GM23338 (cell line): Measurements from ENCODE around the gene LRRC19. TPM values are rescaled to one million over a fixed set of nuclear protein-coding genes. Genes with fewer than 3 reads are reported as not detected.

Experiments used
- CREB1 ChIP-seq: fragments of 250-450 bp; sonication (Bioruptor Pico); IDR thresholded peaks from 2 replicates; pipeline ENCODE4 v1.5.0; 2020; ENCODE audit warnings: low read depth, mild to moderate bottlenecking, moderate library complexity
- ZNF462 ChIP-seq: fragments of 250-450 bp; sonication (Bioruptor Pico); IDR thresholded peaks from 2 replicates; pipeline ENCODE4 v1.5.0; 2020; ENCODE audit warnings: mild to moderate bottlenecking, moderate library complexity
- polyA plus RNA-seq: library from polyadenylated mRNA; unstranded; fragments of >200 nt; fragmentation: Nextera tagmentation; extraction: Ambion mirVana; gene quantifications from 2 replicates; pipeline ENCODE4 v1.2.1, GENCODE V29; 2016
- total RNA-seq: library from RNA; depleted of rRNA; stranded (reverse); fragments of >200 nt; shearing (Covaris generic); gene quantifications from 2 replicates; pipeline ENCODE4 v1.2.3, GENCODE V29; 2014
- TF ChIP-seq, protein P1 (sequence below): IDR thresholded peaks from one replicate; pipeline ENCODE4 v1.6.1; 2018; ENCODE audit warnings: antibody characterized with exemption; ENCODE audit not compliant: unreplicated experiment

Gene LRRC19
- total and polyA plus RNA-seq, 2 experiments from 2014 or later, result 0.71 TPM; not detected in 1

GRCh38 chr9:26946753-26947727, 58.4 kb downstream of the LRRC19 start, which contains the start of gene PLAA (continued):
- TF ChIP-seq ZNF462 (CRISPR knock-in tag) (no peak), CREB1 (CRISPR knock-in tag) (peak; percentile 96)
- TF ChIP-seq, protein P1, sequence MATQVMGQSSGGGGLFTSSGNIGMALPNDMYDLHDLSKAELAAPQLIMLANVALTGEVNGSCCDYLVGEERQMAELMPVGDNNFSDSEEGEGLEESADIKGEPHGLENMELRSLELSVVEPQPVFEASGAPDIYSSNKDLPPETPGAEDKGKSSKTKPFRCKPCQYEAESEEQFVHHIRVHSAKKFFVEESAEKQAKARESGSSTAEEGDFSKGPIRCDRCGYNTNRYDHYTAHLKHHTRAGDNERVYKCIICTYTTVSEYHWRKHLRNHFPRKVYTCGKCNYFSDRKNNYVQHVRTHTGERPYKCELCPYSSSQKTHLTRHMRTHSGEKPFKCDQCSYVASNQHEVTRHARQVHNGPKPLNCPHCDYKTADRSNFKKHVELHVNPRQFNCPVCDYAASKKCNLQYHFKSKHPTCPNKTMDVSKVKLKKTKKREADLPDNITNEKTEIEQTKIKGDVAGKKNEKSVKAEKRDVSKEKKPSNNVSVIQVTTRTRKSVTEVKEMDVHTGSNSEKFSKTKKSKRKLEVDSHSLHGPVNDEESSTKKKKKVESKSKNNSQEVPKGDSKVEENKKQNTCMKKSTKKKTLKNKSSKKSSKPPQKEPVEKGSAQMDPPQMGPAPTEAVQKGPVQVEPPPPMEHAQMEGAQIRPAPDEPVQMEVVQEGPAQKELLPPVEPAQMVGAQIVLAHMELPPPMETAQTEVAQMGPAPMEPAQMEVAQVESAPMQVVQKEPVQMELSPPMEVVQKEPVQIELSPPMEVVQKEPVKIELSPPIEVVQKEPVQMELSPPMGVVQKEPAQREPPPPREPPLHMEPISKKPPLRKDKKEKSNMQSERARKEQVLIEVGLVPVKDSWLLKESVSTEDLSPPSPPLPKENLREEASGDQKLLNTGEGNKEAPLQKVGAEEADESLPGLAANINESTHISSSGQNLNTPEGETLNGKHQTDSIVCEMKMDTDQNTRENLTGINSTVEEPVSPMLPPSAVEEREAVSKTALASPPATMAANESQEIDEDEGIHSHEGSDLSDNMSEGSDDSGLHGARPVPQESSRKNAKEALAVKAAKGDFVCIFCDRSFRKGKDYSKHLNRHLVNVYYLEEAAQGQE, result no peak
